Fibroblast of the aortic adventitia (primary cell): ENCODE measurements around the gene CYFIP1. TPM values are rescaled to one million over a fixed set of nuclear protein-coding genes. Genes with fewer than 3 reads are reported as not detected.

Experiments used
- DNase-seq: peaks from one replicate; pipeline ENCODE4 v3.0.0-alpha.2; 2010; ENCODE audit warnings: low read depth
- H3K4me3 ChIP-seq: 2 replicates; pipeline ENCODE4 v1.5.1; 2011; ENCODE audit warnings: low read depth, mild to moderate bottlenecking, control low read depth, low read length, moderate library complexity
- CTCF ChIP-seq: IDR thresholded peaks from 2 replicates; pipeline ENCODE4 v1.5.1; 2011; ENCODE audit warnings: mild to moderate bottlenecking, low read length, control low read depth, inconsistent platforms; ENCODE audit not compliant: insufficient read depth
- total RNA-seq: library from RNA; depleted of rRNA; stranded (reverse); fragments of >200 nt; gene quantifications from 2 replicates; pipeline ENCODE4 v1.2.3, GENCODE V29; 2012; ENCODE audit warnings: low replicate concordance

The CYFIP1 gene
- total RNA-seq, 1 donor = 95.8 TPM

GRCh38 chr15:22850055-22850454 is 130.1 kb downstream of the CYFIP1 start:
- no peak for DNase-seq
- TF ChIP-seq CTCF = no peak
- H3K4me3 ChIP-seq = no peak overlapping the region

GRCh38 chr15:22846073-22846472 is 134.1 kb downstream of the CYFIP1 start:
- H3K4me3 ChIP-seq = no peak overlapping the region
- TF ChIP-seq CTCF = no peak
- no peak for DNase-seq

GRCh38 chr15:22845289-22845900 is 134.8 kb downstream of the CYFIP1 start:
- TF ChIP-seq CTCF = no peak
- H3K4me3 ChIP-seq = no peak overlapping the region
- DNase-seq = no peak

GRCh38 chr15:22844421-22845288 is 135.5 kb downstream of the CYFIP1 start:
- no peak overlapping the region for H3K4me3 ChIP-seq
- no peak for DNase-seq
- no peak for TF ChIP-seq CTCF

- peak; percentile 24 for DNase-seq
- peak overlapping the region; percentile 74 for H3K4me3 ChIP-seq
- no peak for TF ChIP-seq CTCF
Measured at GRCh38 chr15:22839046-22839695, 141.0 kb downstream of the CYFIP1 start.

GRCh38 chr15:22838292-22839042 is 141.7 kb downstream of the CYFIP1 start, which contains the start of gene NIPA2:
TSS of gene NIPA2 (plus strand) at chr15:22838666. CDS start at chr15:22851732, 13,066 bp downstream.
- H3K4me3 ChIP-seq = peak within 1 kb of the TSS; percentile 74
- no peak for TF ChIP-seq CTCF
- DNase-seq = peak; percentile 98
